Measurements from ENCODE around the gene CLDN9.

- TF ChIP-seq ZNF777 (tag by site-specific recombination; IDR thresholded peaks at IDR 0.05; ENCODE audit: borderline replicate concordance) (no peak), ZNF544 (tag by site-specific recombination; IDR thresholded peaks at IDR 0.05) (no peak), CTCF (tag by site-specific recombination; IDR thresholded peaks at IDR 0.05) (no peak), SP2 (tag by site-specific recombination; IDR thresholded peaks at IDR 0.05) (no peak), BCL11B (tag by site-specific recombination; IDR thresholded peaks at IDR 0.05; ENCODE audit: low read depth) (no peak)
These were observed 8.4 kb upstream of the CLDN9 start for GRCh38 chr16:3004319-3004718.

All from HEK293 (cell line).